Panc1 (cell line): Measurements from ENCODE around the gene MAD1L1.

Experiments used
- POLR2AphosphoS5 ChIP-seq: IDR thresholded peaks from 2 replicates; pipeline ENCODE4 v1.6.1; 2012; ENCODE audit warnings: mild to moderate bottlenecking, low read depth, low read length, moderate library complexity
- TF ChIP-seq, protein P1 (sequence below): fragments of 450-650 bp; IDR thresholded peaks from 2 replicates; pipeline ENCODE4 v1.5.1; 2017; ENCODE audit warnings: mild to moderate bottlenecking

DNA sequence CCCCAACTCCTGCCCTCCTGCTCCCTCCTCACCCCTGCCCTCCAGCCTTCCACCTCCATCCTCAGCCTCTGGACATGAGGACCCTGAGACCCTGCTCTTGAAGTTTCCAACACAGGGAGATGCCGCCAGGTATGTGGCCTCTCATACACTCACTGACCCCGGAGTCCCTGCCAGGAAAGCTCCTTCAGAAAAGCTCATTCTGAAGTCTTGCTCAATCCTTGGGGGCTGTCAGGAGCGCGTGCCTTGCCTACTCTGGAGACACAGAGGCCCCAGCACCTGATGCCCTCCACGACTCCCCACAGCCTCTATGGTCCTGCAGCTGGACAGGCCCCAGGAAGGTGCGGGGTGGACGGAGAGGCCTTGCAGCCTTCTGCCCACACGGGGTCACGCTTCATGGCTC lies 20.3 kb upstream of the MAD1L1 start:
- TF ChIP-seq, protein P1, sequence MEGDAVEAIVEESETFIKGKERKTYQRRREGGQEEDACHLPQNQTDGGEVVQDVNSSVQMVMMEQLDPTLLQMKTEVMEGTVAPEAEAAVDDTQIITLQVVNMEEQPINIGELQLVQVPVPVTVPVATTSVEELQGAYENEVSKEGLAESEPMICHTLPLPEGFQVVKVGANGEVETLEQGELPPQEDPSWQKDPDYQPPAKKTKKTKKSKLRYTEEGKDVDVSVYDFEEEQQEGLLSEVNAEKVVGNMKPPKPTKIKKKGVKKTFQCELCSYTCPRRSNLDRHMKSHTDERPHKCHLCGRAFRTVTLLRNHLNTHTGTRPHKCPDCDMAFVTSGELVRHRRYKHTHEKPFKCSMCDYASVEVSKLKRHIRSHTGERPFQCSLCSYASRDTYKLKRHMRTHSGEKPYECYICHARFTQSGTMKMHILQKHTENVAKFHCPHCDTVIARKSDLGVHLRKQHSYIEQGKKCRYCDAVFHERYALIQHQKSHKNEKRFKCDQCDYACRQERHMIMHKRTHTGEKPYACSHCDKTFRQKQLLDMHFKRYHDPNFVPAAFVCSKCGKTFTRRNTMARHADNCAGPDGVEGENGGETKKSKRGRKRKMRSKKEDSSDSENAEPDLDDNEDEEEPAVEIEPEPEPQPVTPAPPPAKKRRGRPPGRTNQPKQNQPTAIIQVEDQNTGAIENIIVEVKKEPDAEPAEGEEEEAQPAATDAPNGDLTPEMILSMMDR, result no peak
- no peak for TF ChIP-seq POLR2AphosphoS5
